AG09319 (cell line): Measurements from ENCODE around the gene GABBR2.
"Not testable (repeated sequence)": the region's sequence is repeated elsewhere in the genome, so short reads cannot be mapped to it uniquely, and the experiment has no call there.

Experiments used
- DNase-seq: peaks from one replicate; pipeline ENCODE4 v3.0.0-alpha.2; 2010; ENCODE audit warnings: low read depth; ENCODE audit errors: extremely low read depth
- CTCF ChIP-seq: IDR thresholded peaks from 2 replicates; pipeline ENCODE4 v1.5.1; 2011; ENCODE audit warnings: low read depth, mild to moderate bottlenecking, inconsistent platforms, low read length, moderate library complexity

GABBR2 gene

GRCh38 chr9:98656511-98656910 is 52.2 kb downstream of the GABBR2 start:
- no peak for TF ChIP-seq CTCF

GRCh38 chr9:98655428-98655827 is 53.3 kb downstream of the GABBR2 start:
- not testable (repeated sequence) for DNase-seq

More at GRCh38 chr9:98656511-98656910, 52.2 kb downstream of the GABBR2 start:
- DNase-seq, result no peak

GRCh38 chr9:98654247-98654646 is 54.5 kb downstream of the GABBR2 start:
- DNase-seq, result no peak
- TF ChIP-seq CTCF, result no peak

- TF ChIP-seq CTCF, result no peak
- no peak for DNase-seq
These were observed 56.0 kb downstream of the GABBR2 start for GRCh38 chr9:98652741-98653140.

- no peak for TF ChIP-seq CTCF
- DNase-seq, result no peak
These were observed 56.4 kb downstream of the GABBR2 start for GRCh38 chr9:98652302-98652701.

- no peak for DNase-seq
- no peak for TF ChIP-seq CTCF
These were observed 61.5 kb downstream of the GABBR2 start for GRCh38 chr9:98647236-98647635.

GRCh38 chr9:98644011-98644410 is 64.7 kb downstream of the GABBR2 start:
- DNase-seq, result no peak
- TF ChIP-seq CTCF, result no peak

- DNase-seq, result no peak
- TF ChIP-seq CTCF, result no peak
These were observed 65.9 kb downstream of the GABBR2 start for GRCh38 chr9:98642661-98643312.
